RPMI7951 (cell line): Measurements from ENCODE around the gene NFKBIB. TPM values are rescaled to one million over a fixed set of nuclear protein-coding genes. Genes with fewer than 3 reads are reported as not detected.

Experiments
- DNase-seq: peaks from one replicate; pipeline ENCODE4 v3.0.0-alpha.2; 2012; ENCODE audit warnings: low read depth
- total RNA-seq: library from RNA; depleted of rRNA; stranded (reverse); fragments of >200 nt; shearing (Covaris generic); gene quantifications from 2 replicates; pipeline ENCODE4 v1.2.3, GENCODE V29; 2014

NFKBIB gene
- total RNA-seq, 1 experiment from 2014 or later, result 21.0 TPM

GRCh38 chr19:38904581-38905539 lies 5.1 kb downstream of the NFKBIB start:
- DNase-seq, result no peak

GRCh38 chr19:38905620-38906019 lies 5.9 kb downstream of the NFKBIB start:
- no peak for DNase-seq

- no peak for DNase-seq
Observed at GRCh38 chr19:38907227-38907626, 7.5 kb downstream of the NFKBIB start.

DNA sequence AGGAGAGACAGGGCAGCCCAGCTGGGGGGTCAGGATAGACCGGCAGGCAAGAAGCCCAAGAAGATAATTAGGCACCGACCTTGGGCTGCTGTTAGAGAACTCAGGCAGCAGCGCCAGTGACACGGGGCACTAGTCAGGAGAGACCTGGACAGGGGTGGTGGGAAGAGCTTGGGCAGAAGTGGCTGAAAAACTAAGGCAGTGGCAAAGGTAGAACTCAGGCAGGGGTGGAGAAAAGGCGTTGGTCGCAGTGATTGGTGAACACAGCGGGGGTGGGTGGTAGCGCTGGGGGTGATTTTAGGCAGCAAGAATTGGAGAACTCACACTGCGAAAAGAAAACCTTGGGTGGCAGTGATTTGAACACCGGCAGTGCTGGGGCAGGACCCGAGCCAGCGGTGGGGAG lies 7.9 kb downstream of the NFKBIB start:
- no peak for DNase-seq

GRCh38 chr19:38908911-38909310 lies 9.1 kb downstream of the NFKBIB start:
- DNase-seq, result no peak

- no peak for DNase-seq
Observed at GRCh38 chr19:38910488-38910887, 10.7 kb downstream of the NFKBIB start.

- no peak for DNase-seq
Observed at GRCh38 chr19:38911388-38912001, 11.7 kb downstream of the NFKBIB start.

- no peak for DNase-seq
Observed at GRCh38 chr19:38912600-38913514, 13.1 kb downstream of the NFKBIB start.

DNA sequence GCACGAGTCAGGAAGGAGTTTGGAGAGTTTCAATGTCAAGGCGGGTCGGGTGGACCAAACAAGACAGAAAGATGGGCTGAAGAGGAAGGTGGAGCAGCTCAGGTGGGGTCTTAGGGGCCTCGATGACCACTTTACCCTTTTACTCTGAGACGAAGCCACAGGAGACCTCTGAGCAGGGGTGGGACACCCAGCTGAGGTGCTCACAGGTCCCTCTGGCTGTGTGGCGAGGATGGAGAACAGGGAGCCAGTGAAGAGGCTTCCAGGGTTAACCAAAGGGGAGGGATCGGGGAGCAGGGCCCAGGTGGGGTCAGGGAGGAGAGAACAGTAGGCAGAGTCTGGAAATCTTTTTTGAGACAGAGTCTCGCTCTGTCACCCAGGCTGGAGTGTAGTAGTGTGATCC lies 14.2 kb downstream of the NFKBIB start:
- no peak for DNase-seq

- DNase-seq, result no peak
Observed at GRCh38 chr19:38915329-38916321, 15.9 kb downstream of the NFKBIB start.

GRCh38 chr19:38917516-38917915 lies 17.7 kb downstream of the NFKBIB start:
- DNase-seq, result no peak

GRCh38 chr19:38917921-38918491 lies 18.2 kb downstream of the NFKBIB start:
- DNase-seq, result peak; percentile 23

- no peak for DNase-seq
Observed at GRCh38 chr19:38918526-38918925, 18.8 kb downstream of the NFKBIB start.

- DNase-seq, result no peak
Observed at GRCh38 chr19:38919837-38920601, 20.2 kb downstream of the NFKBIB start.

- no peak for DNase-seq
Observed at GRCh38 chr19:38920602-38921419, 21.0 kb downstream of the NFKBIB start.

DNA sequence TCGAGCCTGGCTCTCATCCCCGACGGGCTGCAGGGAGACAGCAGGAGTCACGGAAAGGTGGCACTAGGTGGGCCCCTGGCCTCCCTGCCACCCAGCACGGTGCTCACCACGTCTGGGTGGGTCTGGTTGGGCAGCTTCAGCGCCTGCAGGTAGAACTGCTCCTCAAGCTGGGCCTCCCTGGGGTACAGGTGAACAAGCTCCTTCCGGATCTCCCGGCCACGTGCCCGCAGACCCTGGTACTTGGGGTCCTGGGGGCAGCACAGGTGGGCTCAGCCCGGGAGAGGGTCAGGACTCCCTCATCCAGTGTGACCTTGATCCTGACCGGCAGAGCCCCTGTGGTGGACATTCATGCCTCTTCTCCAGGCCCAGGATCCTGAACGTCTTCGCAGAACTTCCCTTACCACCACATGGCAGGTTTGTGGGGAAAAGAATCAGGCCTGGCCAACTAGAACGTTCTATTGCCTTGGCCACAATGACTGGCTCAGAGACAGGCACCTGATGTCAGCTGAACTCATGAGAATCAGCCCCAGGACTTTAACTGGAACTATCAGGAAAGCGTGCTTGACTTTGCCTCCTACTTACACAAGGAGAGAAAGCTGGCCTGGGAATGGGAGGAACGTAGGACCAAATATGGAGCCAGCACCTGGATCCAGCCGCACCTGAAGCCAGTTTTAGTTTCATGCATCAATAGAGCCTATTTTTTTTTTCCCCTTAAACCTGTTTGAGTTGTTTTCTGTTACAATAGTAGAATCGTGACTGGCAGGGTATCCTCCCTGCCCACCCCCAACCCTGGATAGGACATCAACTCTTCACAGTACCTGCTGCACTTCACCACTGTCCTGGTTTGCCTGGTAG lies 21.9 kb downstream of the NFKBIB start:
- DNase-seq, result no peak

DNA sequence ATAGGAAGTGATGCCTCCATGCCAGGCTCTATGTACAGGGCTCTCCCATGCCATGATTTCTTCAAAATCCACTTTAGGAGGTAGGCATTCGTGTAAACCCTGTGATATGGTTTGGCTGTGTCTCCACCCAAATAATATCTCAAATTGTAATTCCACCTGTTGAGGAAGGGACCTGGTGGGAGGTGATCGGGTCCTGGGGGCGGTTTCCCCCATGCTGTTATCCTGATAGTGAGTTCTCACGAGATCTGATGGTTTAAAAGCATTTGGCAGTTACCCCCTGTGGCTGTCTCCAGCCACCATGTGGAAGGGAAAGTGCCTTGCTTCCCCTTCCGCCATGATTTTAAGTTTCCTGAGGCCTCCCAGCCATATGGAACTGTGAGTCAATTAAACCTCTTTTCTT lies 22.7 kb downstream of the NFKBIB start:
- DNase-seq, result no peak

- no peak for DNase-seq
Observed at GRCh38 chr19:38924388-38924787, 24.6 kb downstream of the NFKBIB start.
